Measurements from ENCODE around the gene ACOT11. TPM values are rescaled to one million over a fixed set of nuclear protein-coding genes. Genes with fewer than 3 reads are reported as not detected.
"Not testable (repeated sequence)": the region's sequence is repeated elsewhere in the genome, so short reads cannot be mapped to it uniquely, and the experiment has no call there.

The ACOT11 gene
- total RNA-seq, 1 donor from 2014 or later, result 0.51 TPM

DNA sequence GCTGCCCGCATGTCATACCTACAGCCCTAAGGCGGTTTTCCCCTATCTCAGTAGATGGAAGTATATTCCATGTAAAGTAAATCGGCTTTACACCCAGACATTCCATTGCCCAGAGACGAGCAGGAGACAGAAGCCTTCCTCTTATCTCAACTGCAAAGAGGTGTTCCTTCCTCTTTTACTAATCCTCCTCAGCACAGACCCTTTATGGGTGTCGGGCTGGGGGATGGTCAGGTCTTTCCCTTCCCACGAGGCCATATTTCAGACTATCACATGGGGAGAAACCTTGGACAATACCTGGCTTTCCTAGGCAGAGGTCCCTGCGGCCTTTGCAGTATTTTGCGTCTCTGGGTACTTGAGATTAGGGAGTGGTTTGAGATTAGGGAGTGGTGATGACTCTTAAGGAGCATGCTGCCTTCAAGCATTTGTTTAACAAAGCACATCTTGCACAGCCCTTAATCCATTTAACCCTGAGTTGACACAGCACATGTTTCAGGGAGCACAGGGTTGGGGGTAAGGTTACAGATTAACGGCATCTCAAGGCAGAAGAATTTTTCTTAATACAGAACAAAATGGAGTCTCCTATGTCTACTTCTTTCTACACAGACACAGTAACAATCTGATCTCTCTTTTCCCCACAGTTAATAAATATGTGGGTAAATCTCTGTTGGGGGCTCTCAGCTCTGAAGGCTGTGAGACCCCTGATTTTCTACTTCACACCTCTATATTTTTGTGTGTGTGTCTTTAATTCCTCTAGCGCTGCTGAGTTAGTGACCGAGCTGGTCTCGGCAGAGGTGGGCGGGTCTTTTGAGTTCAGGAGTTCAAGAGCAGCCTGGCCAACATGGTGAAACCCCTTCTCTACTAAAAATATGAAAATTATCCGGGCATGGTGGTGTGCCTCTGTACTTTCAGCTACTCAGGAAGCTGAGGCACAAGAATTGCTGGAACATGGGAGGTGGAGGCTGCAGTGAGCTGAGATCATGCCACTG, 88.7 kb downstream of the ACOT11 start:
- H3K27ac Mint-ChIP-seq, result peak overlapping the region; percentile 70
- not testable (repeated sequence) for H3K79me2 ChIP-seq (ENCODE audit: low read depth); H3K36me3 ChIP-seq; H3K9ac ChIP-seq; H3K36me3 Mint-ChIP-seq; H3K4me1 ChIP-seq; H3K27ac ChIP-seq; H3F3A ChIP-seq (ENCODE audit: low read depth); H3K4me3 Mint-ChIP-seq; H3K4me2 ChIP-seq; H3K9me3 ChIP-seq (ENCODE audit: low read depth); H4K20me1 ChIP-seq (ENCODE audit: low read depth); DNase-seq (ENCODE audit: low spot score); H3K9me3 Mint-ChIP-seq; H3K4me3 ChIP-seq; H3K27me3 Mint-ChIP-seq (ENCODE audit: insufficient read depth, low read depth); H3K27me3 ChIP-seq
- peaks cover 17% of the 10 kb centered on the region for H3K4me1 Mint-ChIP-seq
- H2AFZ ChIP-seq (replicated peaks), result peak overlapping the region; percentile 2

DNA sequence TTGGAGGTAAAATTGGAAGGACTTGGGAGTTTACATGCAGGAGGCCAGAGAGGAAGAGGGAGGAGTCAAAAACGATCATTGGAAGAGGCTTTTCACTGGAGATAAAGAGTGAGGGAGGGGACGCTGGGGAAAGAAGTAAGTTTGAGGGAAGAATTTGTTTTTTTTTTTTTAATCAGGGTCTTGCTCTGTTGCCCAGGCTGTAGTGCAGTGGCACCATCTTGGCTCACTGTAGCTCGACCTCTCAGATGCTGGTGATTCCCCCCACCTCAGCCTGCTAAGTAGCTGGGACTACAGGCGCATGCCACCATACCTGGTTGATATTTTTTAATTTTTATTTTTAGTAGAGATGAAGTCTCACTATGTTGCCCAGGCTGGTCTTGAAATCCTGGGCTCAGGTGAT, 92.3 kb downstream of the ACOT11 start:
- TF ChIP-seq EZH2phosphoT487 (IDR thresholded peaks at IDR 0.05), result no peak
- no peak for TF ChIP-seq EZH2 (IDR thresholded peaks at IDR 0.05)
- TF ChIP-seq, protein P1, sequence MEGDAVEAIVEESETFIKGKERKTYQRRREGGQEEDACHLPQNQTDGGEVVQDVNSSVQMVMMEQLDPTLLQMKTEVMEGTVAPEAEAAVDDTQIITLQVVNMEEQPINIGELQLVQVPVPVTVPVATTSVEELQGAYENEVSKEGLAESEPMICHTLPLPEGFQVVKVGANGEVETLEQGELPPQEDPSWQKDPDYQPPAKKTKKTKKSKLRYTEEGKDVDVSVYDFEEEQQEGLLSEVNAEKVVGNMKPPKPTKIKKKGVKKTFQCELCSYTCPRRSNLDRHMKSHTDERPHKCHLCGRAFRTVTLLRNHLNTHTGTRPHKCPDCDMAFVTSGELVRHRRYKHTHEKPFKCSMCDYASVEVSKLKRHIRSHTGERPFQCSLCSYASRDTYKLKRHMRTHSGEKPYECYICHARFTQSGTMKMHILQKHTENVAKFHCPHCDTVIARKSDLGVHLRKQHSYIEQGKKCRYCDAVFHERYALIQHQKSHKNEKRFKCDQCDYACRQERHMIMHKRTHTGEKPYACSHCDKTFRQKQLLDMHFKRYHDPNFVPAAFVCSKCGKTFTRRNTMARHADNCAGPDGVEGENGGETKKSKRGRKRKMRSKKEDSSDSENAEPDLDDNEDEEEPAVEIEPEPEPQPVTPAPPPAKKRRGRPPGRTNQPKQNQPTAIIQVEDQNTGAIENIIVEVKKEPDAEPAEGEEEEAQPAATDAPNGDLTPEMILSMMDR (IDR thresholded peaks at IDR 0.05), result no peak
- Mint-ChIP-seq H3K27ac (no peak overlapping the region), H3K36me3 (no peaks in the 10 kb centered on the region), H3K4me1 (peaks cover 14% of the 10 kb centered on the region), H3K27me3 (ENCODE audit: insufficient read depth, low read depth) (peaks cover 3% of the 10 kb centered on the region), H3K9me3 (peaks cover 16% of the 10 kb centered on the region), H3K4me3 (no peak overlapping the region)
- no peaks in the 10 kb centered on the region for H3K79me2 ChIP-seq (ENCODE audit: low read depth)
- no peak for DNase-seq (ENCODE audit: low spot score)
- no peaks in the 10 kb centered on the region for H3F3A ChIP-seq (ENCODE audit: low read depth)
- no peak overlapping the region for H3K4me3 ChIP-seq
- no peaks in the 10 kb centered on the region for H3K27me3 ChIP-seq
- H2AFZ ChIP-seq (replicated peaks), result no peak overlapping the region
- H3K27ac ChIP-seq, result no peak overlapping the region
- no peaks in the 10 kb centered on the region for H3K9me3 ChIP-seq (ENCODE audit: low read depth)
- H3K4me2 ChIP-seq, result no peak overlapping the region
- no peak overlapping the region for H3K9ac ChIP-seq
- no peaks in the 10 kb centered on the region for H3K4me1 ChIP-seq
- no peaks in the 10 kb centered on the region for H4K20me1 ChIP-seq (ENCODE audit: low read depth)
- H3K36me3 ChIP-seq, result no peaks in the 10 kb centered on the region

DNA sequence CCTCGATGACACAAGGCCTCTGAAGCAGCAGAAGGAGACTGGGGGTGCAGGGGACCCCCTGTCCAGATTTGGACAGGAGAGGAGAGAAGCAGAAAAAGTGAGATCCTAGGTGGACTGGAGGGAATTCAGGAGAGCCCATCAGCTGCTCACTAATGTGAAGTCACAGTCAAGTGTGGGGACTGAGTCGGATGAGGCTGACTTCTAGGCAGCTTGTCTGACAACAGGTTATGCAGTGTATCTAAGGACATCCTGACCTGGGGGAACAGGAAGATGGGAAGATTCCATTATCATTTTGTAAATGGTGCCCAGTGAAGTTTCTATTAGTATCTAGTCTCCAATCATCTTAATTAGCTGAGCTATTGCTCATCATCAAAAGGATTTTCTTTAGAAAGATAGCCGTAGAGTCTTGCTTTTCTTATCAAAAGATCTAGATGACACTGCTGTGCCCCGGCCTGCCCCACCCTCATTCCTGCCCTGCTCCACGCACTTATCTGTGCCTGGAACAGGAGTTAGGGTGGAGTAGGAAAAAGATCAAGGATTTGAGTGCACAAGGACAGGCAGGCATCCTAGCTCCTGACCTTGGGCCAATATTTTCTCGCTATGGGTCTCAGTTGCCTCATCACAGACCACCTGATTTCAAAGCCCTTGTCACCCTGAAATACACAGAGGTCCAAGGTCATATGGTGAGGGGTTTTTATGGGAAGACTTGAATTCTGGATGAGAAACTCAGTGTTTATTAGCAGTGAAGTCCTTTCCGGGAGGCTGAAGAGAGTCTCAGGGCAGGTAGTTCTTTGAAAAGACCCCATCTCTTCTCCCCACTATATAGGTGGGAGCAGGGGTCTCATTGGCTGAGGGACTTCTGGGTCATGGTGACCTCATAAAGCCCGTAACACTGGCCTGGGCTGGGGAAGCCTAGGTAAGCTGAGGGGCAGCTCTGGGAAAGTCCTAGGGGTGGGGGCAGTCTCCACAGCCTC, 93.1 kb downstream of the ACOT11 start, which contains the start of gene MROH7:
Gene MROH7 (plus strand): TSS at position 924 of the 974 bp plus-strand sequence. CDS start 11,141 bp downstream, outside the sequence.
- H2AFZ ChIP-seq (replicated peaks), result no peak within 1 kb of the TSS
- no peaks in the 10 kb centered on the region for H4K20me1 ChIP-seq (ENCODE audit: low read depth)

More for the DNA sequence above, 93.1 kb downstream of the ACOT11 start, which contains the start of gene MROH7:
- Mint-ChIP-seq H3K9me3 (peaks cover 14% of the 10 kb centered on the region), H3K27me3 (ENCODE audit: insufficient read depth, low read depth) (peaks cover 3% of the 10 kb centered on the region), H3K27ac (no peak within 1 kb of the TSS), H3K4me3 (no peak within 1 kb of the TSS), H3K36me3 (no peaks in the 10 kb centered on the region), H3K4me1 (peaks cover 11% of the 10 kb centered on the region)
- no peak for DNase-seq (ENCODE audit: low spot score)
- H3K4me2 ChIP-seq, result no peak within 1 kb of the TSS
- no peaks in the 10 kb centered on the region for H3F3A ChIP-seq (ENCODE audit: low read depth)
- H3K79me2 ChIP-seq (ENCODE audit: low read depth), result no peaks in the 10 kb centered on the region
- no peak within 1 kb of the TSS for H3K27ac ChIP-seq
- no peaks in the 10 kb centered on the region for H3K36me3 ChIP-seq
- H3K4me3 ChIP-seq, result no peak within 1 kb of the TSS
- H3K9me3 ChIP-seq (ENCODE audit: low read depth), result no peaks in the 10 kb centered on the region
- TF ChIP-seq, protein P1 (IDR thresholded peaks at IDR 0.05), result no peak
- TF ChIP-seq EZH2phosphoT487 (IDR thresholded peaks at IDR 0.05) (no peak), EZH2 (IDR thresholded peaks at IDR 0.05) (no peak)
- no peaks in the 10 kb centered on the region for H3K4me1 ChIP-seq
- H3K27me3 ChIP-seq, result no peaks in the 10 kb centered on the region
- H3K9ac ChIP-seq, result no peak within 1 kb of the TSS

Measured in neural progenitor cell (in vitro differentiated cells).